Measurements from ENCODE around the gene FBXL15. TPM values are rescaled to one million over a fixed set of nuclear protein-coding genes. Genes with fewer than 3 reads are reported as not detected.

FBXL15 gene
- total and polyA plus RNA-seq, 2 experiments from 2014 or later, result 17.7 to 23.1 TPM

DNA sequence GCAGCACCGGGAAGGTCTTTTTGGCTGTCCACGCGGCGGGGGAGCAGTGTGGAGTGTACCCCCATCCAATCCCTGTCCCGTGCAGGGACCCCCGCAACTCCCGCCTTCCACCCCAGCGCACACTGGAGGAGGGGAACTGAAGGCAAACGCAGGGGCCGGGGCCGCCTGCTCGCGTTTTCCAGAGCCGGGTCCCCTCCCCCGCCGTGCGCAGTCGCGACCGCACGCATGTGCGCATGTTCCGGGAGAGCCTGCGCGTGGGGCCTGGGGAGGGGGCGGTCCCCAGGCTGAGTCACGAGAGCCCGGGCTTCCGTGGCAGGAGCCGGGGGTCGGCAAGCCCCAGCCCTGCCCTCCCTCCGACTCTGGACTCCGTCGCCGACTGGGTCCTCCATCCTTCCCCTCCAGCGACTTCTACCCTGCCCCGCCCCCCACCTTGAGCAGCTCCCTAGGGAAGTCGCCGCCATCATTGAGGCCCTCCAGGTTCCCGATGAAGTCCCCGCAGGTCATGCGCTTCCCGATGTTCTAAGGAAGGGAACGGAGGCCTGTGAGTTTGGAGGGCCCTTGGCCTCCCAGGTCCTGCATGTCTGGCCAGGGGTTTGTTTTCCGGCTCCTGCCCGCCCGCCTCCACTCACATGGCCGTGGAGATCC lies 10.1 kb upstream of the FBXL15 start:
- in situ Hi-C loops (cut with MboI), result no loop called here
- DNase-seq, result peak; percentile 31
- Histone ChIP-seq H3K27me3 (replicated peaks; ENCODE audit: insufficient read depth) (peaks cover 16% of the 10 kb centered on the region), H3K9me2 (ENCODE audit: insufficient read depth) (no peaks in the 10 kb centered on the region), H3K79me2 (ENCODE audit: insufficient read depth) (no peaks in the 10 kb centered on the region), H4K20me1 (ENCODE audit: insufficient read depth) (no peaks in the 10 kb centered on the region), H3K4me2 (ENCODE audit: unreplicated experiment) (peak overlapping the region; percentile 69), H3K4me3 (peak overlapping the region; percentile 62), H3F3A (ENCODE audit: insufficient read depth) (no peaks in the 10 kb centered on the region), H3K27ac (no peak overlapping the region), H3K9ac (peak overlapping the region; percentile 43; the same call in 1 of the 2 replicates), H3K4me1 (ENCODE audit: insufficient read depth) (no peaks in the 10 kb centered on the region), H3K36me3 (ENCODE audit: low read depth) (no peaks in the 10 kb centered on the region), H2AFZ (peak overlapping the region; percentile 59), H3K9me3 (ENCODE audit: low read depth) (no peaks in the 10 kb centered on the region)
- TF ChIP-seq EZH2 (IDR thresholded peaks at IDR 0.05; ENCODE audit: insufficient read depth, poor library complexity, severe bottlenecking) (no peak), EZH2phosphoT487 (IDR thresholded peaks at IDR 0.05; ENCODE audit: insufficient read depth, low read depth) (0 out of 2 replicates have a peak, but pooled peaks have one; percentile 5)
- WGBS, 2 experiments (ENCODE audit: low coverage in 1 of 2, low lambda C conversion rate in 2 of 2, missing lambda C conversion rate in 2 of 2), result 1 to 4% methylated on average over 34 to 47 of the region's 48 CpGs

GRCh38 chr10:102411341-102412255 lies 9.0 kb upstream of the FBXL15 start:
- in situ Hi-C loops (cut with MboI), result no loop called here
- no peak overlapping the region for H2AFZ ChIP-seq
- H3K4me1 ChIP-seq (ENCODE audit: insufficient read depth), result no peaks in the 10 kb centered on the region
- H3F3A ChIP-seq (ENCODE audit: insufficient read depth), result no peaks in the 10 kb centered on the region
- no peaks in the 10 kb centered on the region for H3K9me2 ChIP-seq (ENCODE audit: insufficient read depth)
- H3K9me3 ChIP-seq (ENCODE audit: low read depth), result no peaks in the 10 kb centered on the region
- peaks cover 16% of the 10 kb centered on the region for H3K27me3 ChIP-seq (replicated peaks; ENCODE audit: insufficient read depth)
- H3K27ac ChIP-seq, result no peak overlapping the region
- H3K9ac ChIP-seq, result no peak overlapping the region
- no peaks in the 10 kb centered on the region for H3K36me3 ChIP-seq (ENCODE audit: low read depth)
- 74 to 80% methylated on average over 12 to 14 of the region's 14 CpGs for WGBS, 2 experiments (ENCODE audit: low coverage in 1 of 2, low lambda C conversion rate in 2 of 2, missing lambda C conversion rate in 2 of 2)
- no peaks in the 10 kb centered on the region for H3K79me2 ChIP-seq (ENCODE audit: insufficient read depth)
- TF ChIP-seq EZH2 (IDR thresholded peaks at IDR 0.05; ENCODE audit: insufficient read depth, poor library complexity, severe bottlenecking) (no peak), EZH2phosphoT487 (IDR thresholded peaks at IDR 0.05; ENCODE audit: insufficient read depth, low read depth) (no peak)
- no peaks in the 10 kb centered on the region for H4K20me1 ChIP-seq (ENCODE audit: insufficient read depth)
- no peak overlapping the region for H3K4me3 ChIP-seq
- no peak overlapping the region for H3K4me2 ChIP-seq (ENCODE audit: unreplicated experiment)
- no peak for DNase-seq

GRCh38 chr10:102412293-102412692 lies 8.3 kb upstream of the FBXL15 start:
- TF ChIP-seq EZH2 (IDR thresholded peaks at IDR 0.05; ENCODE audit: insufficient read depth, poor library complexity, severe bottlenecking) (no peak), EZH2phosphoT487 (IDR thresholded peaks at IDR 0.05; ENCODE audit: insufficient read depth, low read depth) (no peak)
- Histone ChIP-seq H3K9me3 (ENCODE audit: low read depth) (no peaks in the 10 kb centered on the region), H3K4me2 (ENCODE audit: unreplicated experiment) (no peak overlapping the region), H3K4me3 (no peak overlapping the region), H4K20me1 (ENCODE audit: insufficient read depth) (no peaks in the 10 kb centered on the region), H3K27me3 (replicated peaks; ENCODE audit: insufficient read depth) (peaks cover 16% of the 10 kb centered on the region), H3K79me2 (ENCODE audit: insufficient read depth) (no peaks in the 10 kb centered on the region), H3K9ac (no peak overlapping the region), H3K36me3 (ENCODE audit: low read depth) (no peaks in the 10 kb centered on the region), H3K9me2 (ENCODE audit: insufficient read depth) (no peaks in the 10 kb centered on the region), H2AFZ (no peak overlapping the region), H3K27ac (no peak overlapping the region), H3F3A (ENCODE audit: insufficient read depth) (no peaks in the 10 kb centered on the region), H3K4me1 (ENCODE audit: insufficient read depth) (no peaks in the 10 kb centered on the region)
- in situ Hi-C loops (cut with MboI), result no loop called here
- DNase-seq, result no peak
- 72 to 77% methylated on average over 10 of the region's 10 CpGs for WGBS, 2 experiments (ENCODE audit: low coverage in 1 of 2, low lambda C conversion rate in 2 of 2, missing lambda C conversion rate in 2 of 2)

- 3% methylated on average over 5 of the region's 5 CpGs for WGBS, 2 experiments (ENCODE audit: low coverage in 1 of 2, low lambda C conversion rate in 2 of 2, missing lambda C conversion rate in 2 of 2)
- Histone ChIP-seq H3K36me3 (ENCODE audit: low read depth) (no peaks in the 10 kb centered on the region), H3K4me2 (ENCODE audit: unreplicated experiment) (no peak overlapping the region), H3K27me3 (replicated peaks; ENCODE audit: insufficient read depth) (peaks cover 16% of the 10 kb centered on the region), H3K27ac (no peak overlapping the region), H3K9me2 (ENCODE audit: insufficient read depth) (no peaks in the 10 kb centered on the region), H3K9me3 (ENCODE audit: low read depth) (no peaks in the 10 kb centered on the region), H3K4me1 (ENCODE audit: insufficient read depth) (no peaks in the 10 kb centered on the region), H3K79me2 (ENCODE audit: insufficient read depth) (no peaks in the 10 kb centered on the region), H3K9ac (no peak overlapping the region), H3F3A (ENCODE audit: insufficient read depth) (no peaks in the 10 kb centered on the region), H4K20me1 (ENCODE audit: insufficient read depth) (no peaks in the 10 kb centered on the region), H2AFZ (no peak overlapping the region), H3K4me3 (no peak overlapping the region)
- in situ Hi-C loops (cut with MboI), result no loop called here
- peak; percentile 41 for DNase-seq
- TF ChIP-seq EZH2phosphoT487 (IDR thresholded peaks at IDR 0.05; ENCODE audit: insufficient read depth, low read depth), result no peak
Observed at GRCh38 chr10:102413053-102413705, 7.5 kb upstream of the FBXL15 start.
